Hair follicular keratinocyte (primary cell): ENCODE results near the gene GPR137C. TPM values are rescaled to one million over a fixed set of nuclear protein-coding genes. Genes with fewer than 3 reads are reported as not detected.

Experiments
- total RNA-seq: library from RNA; depleted of rRNA; stranded (reverse); fragments of >200 nt; gene quantifications from 2 replicates; pipeline ENCODE4 v1.2.3, GENCODE V29; 2015

The GPR137C gene
- 0.08 TPM in 1 of 2 replicates, not detected in the other for total RNA-seq

GRCh38 chr14:52552063-52552988, at the start of gene GPR137C, which contains the start of gene TXNDC16:
TSS of gene GPR137C (plus strand) at chr14:52552836. CDS start at chr14:52553148, 312 bp downstream.
TSS of gene TXNDC16 (minus strand) at chr14:52552505. CDS start at chr14:52543557, 8,948 bp downstream.

Other genes starting within 250 kb of the GPR137C start
- 0.84 and 1.2 TPM in 2 replicates for gene PTGER2, start 238.5 kb upstream of the GPR137C start, total RNA-seq
- 2.2 and 2.7 TPM in 2 replicates for gene TXNDC16, start 331 bp upstream of the GPR137C start, total RNA-seq
- 109 and 132 TPM in 2 replicates for gene ERO1A, start 142.7 kb downstream of the GPR137C start, total RNA-seq
- gene PSMC6, start 154.4 kb downstream of the GPR137C start, total RNA-seq = 67.5 and 90.9 TPM in 2 replicates
- gene STYX, start 177.3 kb downstream of the GPR137C start, total RNA-seq = 12.5 and 12.9 TPM in 2 replicates
- gene GNPNAT1, start 238.8 kb downstream of the GPR137C start, total RNA-seq = 20.5 and 32.7 TPM in 2 replicates